ENCODE measurements around the gene GCC1.

- TF ChIP-seq POLR2A (IDR thresholded peaks at IDR 0.05), result no peak
- no peak for TF ChIP-seq CTCF (IDR thresholded peaks at IDR 0.05)
- no peak for TF ChIP-seq POLR2AphosphoS5 (IDR thresholded peaks at IDR 0.05; ENCODE audit: insufficient read depth in 1 of 2, low read depth in 1 of 2)
Observed at GRCh38 chr7:127571741-127572505, 13.5 kb downstream of the GCC1 start.

All from vagina (tissue), 2 donors.